T-helper 22 cell (primary cell): ENCODE results near the gene NTN4.
"Not testable (repeated sequence)": the region's sequence is repeated elsewhere in the genome, so short reads cannot be mapped to it uniquely, and the experiment has no call there.

Source experiments
- DNase-seq: peaks from one replicate; pipeline ENCODE4 v3.0.0-alpha.2; 2020; ENCODE audit warnings: low read depth

Gene NTN4

DNA sequence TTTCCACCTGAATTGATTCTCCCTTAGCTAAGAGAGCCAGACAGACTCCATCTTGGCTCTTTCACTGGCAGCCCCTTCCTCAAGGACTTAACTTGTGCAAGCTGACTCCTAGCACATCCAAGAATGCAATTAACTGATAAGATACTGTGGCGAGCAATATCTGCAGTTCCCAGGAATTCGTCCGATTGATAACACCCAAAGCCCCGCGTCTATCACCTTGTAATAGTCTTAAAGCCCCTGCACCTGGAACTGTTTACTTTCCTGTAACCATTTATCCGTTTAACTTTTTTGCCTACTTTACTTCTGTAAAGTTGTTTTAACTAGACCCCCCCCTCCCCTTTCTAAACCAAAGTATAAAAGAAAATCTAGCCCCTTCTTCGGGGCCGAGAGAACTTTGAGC, 44.5 kb downstream of the NTN4 start:
- not testable (repeated sequence) for DNase-seq

DNA sequence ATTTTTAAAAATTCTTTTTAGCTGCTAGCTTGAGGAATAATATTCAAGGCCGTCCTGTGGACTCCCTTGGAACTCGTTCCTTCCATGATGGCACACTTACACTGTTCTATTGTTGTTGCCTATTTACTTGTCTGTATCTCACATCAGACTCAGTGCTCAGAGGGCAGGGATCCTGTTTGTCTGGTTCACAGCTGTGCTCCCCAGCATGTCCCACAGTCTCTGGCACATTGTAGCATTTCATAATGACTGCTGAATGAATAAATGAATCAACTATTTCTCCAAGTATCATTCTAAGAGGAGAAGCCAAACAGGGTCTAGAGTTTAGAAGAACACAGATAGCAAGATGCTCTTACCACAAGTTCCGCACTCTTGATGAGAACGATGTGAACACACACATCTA, 48.0 kb downstream of the NTN4 start:
- no peak for DNase-seq

DNA sequence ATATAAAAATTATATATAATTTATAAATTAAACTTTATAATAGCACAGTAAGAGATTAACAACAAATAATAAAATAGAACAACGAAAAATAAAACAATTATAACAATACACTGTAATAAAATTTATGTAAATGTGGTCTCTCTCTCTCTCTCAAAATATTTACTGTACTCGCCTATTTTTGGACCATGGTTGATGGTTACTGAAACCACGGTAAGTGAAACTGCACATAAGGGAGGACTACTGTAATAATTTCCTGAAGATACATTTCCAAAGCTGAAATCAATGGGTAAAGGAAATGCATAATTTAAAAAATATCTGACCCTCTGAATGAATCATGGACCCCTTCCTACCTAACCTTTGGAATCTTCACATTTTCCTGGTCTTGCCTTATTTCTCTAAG, 48.9 kb downstream of the NTN4 start:
- DNase-seq, result no peak

DNA sequence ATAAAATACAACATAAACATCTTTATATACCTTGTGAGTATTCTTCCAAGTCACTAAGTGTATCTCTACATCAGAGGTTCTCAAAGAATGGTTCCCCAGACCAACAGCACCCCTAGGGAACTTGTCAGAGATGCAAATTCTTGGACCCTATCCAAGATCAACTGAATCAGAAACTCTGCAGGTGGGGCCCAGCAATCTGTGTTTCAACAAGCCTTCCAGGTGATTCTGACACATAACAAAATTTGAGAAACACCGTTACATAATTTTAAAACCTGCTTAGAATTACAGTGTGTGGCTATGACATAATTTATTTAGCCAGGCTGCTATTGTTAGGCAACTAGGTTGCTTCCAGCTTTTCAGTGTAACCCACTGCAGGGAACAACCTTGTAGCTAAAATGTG, 49.8 kb downstream of the NTN4 start:
- no peak for DNase-seq

DNA sequence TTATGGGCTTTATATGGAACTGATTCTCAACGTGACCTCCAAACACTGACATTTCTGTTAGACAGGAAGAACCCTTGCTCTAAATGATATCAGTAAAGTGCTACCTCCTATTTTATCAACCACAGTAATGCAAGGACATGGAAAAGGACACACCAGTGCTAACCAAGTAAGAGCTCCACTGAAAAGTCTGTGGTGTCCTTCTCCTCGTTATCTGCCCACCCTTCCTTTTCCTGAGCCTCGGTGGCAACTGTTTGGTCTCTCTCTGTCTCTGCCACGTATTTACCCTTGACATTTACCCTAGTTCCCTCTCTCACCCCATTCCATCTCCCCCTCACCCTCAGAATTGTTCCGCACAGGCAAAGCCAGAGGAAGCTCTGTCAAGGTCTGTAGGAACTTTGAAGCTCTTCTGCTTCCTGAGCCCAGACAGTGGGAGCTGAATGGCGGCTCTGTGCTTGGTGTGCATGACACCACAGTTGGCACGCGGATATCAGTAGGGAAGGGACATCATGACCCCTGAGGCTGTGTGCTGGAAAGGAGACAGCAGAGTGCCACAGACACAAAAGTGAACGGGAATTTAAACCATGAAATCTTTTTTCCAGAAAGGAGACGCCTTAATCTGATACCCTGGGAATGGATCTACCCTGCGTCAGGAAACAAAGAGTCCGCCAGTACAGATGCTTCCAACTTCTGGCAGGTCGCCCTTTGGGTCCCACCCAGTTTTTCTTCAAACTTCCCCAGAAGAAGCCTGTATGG, 50.8 kb downstream of the NTN4 start:
- DNase-seq, result no peak

DNA sequence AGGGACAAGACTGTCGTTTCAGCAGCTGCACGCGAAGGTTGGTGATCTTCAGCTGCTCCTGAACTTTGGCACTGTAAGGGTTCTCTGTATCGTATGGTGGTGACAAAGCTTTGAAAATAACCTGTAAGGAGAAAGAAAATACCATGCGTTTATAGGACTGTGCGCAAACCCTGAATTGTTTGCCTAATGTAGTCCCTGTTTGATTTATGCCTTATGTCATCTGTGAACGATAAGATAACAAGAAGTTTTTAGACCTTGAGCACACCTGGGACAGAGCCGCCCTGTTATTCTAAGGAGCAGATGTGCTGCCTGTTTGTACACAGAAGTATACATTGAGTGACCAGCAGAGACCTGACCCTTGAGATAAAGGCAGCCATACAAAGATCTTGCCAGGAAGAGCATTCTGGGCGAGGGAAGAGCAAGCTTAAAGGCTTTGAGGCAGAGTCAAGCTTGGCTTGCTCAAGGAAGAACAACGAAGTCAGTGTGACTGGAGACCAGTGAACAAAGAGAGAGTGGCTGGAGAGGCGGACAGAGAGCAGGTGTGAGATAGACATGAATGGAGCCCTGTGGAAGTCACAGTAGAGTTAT, 52.4 kb downstream of the NTN4 start:
- no peak for DNase-seq

DNA sequence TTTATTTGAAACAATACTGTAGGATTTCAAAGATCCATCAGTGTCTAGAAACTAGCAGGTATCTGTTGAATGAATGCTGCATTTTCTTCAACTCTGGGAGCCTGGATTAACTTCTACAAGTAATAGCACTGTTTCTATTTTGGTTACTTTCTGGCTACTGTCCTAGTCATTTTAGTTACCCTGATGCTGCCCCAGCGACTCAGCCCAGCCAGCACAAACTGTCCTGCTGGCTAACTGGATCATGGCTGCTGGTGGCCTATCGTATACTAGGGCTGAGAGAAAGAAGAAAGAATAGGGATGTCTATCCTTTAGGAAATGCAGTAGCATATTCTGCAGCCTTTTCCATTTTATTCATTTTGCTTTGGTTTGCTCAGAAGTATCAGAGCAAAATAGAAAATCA, 53.9 kb downstream of the NTN4 start:
- DNase-seq, result no peak

DNA sequence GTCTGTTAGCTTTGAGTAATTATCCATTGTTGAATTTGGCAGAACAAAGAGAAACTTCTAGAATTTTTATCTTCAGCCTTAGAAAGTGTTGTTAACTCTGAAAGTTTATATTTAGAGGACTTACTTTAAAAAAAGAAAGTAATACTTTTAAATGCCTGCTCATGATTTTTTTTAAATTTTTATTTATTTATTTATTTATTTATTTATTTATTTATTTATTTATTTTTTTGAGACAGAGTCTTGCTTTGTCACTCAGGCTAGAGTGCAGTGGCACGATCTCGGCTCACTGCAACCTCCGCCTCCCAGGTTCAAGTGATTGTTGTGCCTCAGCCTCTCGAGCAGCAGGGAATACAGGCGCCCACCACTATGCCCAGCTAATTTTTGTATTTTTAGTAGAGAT, 54.8 kb downstream of the NTN4 start:
- DNase-seq, result not testable (repeated sequence)

DNA sequence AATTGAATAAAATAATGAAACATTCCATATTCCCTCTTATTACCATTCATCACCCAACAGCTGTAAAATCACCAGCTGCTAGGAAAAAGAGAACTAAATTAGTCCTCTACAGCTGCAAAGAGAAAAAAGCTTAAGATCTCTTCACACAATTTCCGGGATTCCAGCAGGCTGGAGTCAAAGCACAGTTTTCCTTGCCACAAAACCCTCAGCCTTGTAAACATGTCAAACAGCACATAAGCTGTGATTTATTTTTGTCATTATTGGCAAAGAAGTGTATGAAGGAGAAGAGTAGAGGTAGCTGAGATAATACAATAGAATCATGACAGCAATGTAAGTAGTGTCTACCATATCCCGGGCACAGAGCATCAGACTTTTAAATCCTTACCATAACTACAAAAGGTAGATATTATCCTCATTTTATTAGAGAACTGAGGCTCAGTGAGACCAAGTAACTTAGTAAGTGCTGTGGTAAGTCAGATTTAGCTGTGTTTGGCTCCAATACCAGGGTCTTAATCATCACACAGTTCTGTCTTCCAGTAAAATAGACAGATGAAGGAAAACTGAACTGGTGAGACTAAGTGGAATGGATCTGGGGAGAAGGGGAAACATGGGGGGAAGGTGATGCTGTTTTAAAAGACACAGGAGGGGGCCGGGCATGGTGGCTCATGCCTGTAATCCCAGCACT, 57.3 kb downstream of the NTN4 start:
- no peak for DNase-seq

DNA sequence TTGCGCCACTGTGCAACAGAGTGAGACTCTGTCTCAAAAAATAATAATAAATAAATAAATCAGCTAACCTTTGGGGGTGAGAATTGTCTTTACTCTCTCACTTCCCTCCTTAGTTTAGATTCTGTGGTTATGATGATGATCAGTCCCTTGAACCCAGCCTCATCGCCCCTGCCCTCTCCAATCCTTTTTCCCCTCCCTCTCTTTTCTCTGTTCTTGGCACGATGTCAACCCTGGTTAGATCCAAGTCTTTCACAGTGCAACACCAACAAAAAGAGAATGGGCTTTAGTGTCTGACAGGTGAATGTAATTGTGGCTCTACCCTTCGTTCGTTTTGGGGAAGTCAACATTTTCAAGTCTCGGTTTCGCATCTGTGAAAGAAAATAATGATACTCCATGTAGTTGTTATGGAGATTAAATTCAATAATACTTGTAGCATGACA, 59.0 kb downstream of the NTN4 start:
- DNase-seq, result no peak

DNA sequence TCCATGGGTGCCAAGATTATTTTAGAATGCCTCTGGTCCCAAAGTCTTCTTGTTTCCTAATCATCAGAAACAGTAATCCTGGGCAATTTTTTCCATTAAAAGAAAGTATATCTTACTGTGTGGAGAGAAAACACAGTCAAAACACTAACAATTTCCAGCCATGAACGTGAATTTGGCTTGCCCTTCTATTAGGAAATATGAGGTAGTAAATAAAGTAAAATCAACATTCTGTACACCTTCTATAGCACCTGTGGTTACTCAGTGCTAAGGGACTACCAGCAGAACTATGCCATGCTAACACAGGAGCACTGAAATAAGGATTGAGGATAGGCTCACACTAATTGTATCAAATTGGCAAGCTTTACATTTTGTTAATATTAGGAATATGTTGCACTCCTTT, 60.1 kb downstream of the NTN4 start:
- DNase-seq, result no peak

DNA sequence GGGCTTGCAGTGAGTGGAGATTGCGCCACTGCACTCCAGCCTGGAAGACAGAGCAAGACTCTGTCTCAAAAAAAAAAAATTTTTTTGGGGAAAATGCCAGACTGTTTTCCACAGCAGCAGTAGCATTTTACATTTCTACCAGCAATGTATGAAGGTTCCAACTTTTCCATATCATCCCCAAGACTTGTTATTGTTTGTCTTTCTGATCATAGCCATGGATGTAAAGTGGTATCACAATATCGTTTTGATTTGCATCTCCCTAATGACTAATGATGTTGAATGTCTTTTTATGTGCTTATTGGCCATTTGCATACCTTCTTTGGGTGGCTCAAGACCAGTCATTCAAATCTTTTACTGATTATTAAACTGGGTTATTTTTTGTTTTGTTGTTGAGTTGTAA, 63.7 kb downstream of the NTN4 start:
- no peak for DNase-seq

DNA sequence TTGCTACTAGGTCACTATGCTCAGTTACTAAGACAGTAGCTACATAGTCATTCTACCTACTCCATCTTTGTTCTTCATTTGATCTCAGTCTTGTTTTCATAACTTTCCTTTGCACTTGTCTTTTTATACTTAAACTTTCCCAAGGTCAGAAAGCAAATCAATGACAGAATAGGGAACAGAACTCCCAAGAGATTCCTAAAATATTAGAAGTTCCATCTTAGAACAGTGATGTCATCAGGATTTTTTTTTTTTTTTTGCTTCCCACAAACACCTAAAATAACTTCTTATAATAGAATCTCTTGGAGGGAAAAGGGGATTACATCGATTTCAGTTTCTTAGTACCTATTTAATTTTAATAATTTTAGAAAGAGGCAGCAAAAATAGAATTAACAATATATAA, 65.8 kb downstream of the NTN4 start:
- DNase-seq, result no peak

DNA sequence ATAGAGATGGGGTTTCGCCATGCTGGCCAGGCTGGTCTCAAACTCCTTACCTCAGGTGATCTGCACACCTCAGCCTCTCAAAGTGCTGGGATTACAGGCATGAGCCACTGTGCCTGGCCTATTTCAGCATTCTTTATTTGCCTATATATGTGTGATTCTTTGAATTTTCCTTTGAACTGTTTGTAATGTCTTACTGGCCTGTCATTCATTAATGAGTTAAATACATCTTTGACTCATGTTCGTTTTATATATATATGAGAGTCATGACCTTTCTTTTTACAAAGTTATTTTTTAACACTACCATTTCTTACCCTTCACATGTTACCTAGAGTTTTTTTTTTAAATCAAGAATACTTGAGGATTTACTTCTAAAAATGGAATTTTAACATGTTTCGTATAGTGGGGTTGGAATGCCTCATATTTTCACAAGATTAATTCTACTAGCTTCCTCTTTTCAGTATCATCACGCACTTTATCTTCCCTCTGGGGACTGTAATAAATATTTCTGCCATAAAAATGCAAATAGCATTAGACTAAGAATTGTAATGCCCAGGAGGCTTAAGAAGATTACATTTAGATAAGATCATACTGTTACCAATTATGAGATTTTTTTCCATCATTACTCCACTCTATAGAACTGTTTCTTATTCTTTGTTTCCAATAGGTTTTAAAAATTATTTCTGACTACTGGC, 66.7 kb downstream of the NTN4 start:
- DNase-seq, result no peak

DNA sequence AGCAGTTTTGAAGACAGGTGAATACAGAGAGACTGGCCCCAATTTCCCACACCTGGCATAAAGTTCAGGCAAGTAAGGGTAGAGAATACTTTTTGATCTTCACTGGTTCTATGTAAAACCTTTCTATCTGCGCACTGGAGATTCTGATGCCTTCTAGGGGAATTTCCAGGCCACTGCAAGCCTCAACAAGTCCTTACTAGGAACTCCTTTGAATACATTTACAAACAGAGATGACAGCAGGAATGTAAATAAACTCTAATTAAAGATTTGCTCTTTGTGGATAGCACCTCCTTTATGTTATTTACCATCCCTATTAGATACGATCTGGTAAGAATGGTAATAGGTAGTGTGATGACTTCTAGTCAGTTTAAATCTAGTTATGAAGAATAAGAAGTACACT, 69.2 kb downstream of the NTN4 start:
- DNase-seq, result no peak

DNA sequence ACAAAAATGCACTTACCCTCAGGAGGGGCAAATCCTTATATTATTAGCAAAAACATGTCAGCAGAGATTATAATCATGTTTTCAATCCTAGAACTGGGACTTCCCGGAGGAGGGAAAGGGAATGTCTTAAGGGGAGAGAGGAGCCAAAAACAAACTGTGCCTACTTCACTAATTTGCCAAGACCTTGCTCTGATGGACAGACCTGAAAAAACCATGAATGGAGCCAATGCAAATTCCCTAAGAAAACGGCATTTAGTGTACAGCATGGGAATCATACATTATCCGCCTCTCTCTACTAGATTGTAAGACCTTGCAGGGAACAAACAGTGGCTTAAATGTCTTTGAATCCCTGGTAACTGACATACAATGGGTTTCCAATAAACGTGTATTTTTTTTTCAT, 70.4 kb downstream of the NTN4 start:
- DNase-seq, result no peak

DNA sequence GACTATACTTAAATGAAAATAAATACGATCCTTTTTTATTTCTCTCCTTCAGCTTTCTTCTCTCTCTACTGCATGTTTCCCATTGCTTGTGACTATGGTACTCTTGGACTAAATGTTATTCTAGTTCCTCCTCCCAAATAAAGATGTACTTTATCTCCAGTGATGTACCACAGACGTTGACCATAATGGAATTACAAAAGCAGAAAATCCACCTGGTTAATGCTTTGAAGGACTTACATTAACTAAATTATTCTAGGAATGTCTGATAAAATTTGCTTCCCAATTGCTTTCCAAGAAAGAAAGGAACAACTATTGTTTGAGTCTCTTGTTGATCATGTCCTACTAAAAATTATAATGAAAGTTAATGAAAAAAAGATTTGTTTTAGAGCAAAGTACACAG, 71.8 kb downstream of the NTN4 start:
- no peak for DNase-seq

DNA sequence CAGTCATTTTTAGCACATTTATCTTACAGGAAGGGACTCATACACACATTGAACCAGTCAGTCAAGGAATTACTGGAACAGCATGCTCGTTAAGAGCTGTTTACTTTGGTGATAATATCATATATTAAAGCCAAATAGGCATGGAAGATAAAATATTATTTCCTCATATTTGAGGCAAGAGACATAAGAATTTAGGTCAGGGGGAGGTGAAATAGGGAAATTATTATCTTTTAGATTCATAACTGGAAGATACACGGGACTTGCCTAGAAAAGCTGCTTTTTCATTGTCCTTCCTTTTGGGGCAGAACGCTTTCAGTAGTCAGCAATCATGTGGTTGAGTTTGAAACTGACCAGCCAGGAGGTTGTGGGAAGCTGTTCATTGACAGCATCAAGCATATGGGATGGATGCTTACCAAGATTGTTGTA, 72.5 kb downstream of the NTN4 start:
- no peak for DNase-seq

DNA sequence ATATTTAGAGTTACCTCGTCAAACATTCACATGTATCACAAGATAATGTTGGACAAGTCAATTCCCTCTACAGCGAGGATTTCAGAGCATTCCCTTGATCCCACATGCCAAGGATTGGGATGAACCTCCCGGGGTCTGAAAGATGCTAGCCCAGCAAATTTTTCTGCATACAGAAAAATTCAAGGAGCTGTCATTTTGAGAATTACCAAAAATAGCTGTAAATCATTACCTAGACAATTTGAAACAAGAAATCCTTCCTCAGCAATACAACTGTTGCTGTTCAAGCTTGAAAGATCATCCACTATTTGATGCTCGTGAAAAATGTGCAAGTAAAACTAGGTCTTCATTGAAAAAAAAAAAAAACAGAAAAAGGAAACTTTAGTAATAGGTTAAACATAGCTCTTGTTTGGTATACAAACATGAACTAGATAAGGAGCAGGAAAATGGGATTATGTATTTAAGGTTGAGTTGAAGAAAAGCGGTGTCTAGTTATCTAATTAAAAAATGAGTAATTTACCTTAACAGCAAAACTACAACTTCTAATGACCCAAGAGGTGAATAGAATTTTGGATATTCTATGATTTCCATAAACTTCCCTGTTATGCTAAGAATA, 73.1 kb downstream of the NTN4 start:
- DNase-seq, result no peak

DNA sequence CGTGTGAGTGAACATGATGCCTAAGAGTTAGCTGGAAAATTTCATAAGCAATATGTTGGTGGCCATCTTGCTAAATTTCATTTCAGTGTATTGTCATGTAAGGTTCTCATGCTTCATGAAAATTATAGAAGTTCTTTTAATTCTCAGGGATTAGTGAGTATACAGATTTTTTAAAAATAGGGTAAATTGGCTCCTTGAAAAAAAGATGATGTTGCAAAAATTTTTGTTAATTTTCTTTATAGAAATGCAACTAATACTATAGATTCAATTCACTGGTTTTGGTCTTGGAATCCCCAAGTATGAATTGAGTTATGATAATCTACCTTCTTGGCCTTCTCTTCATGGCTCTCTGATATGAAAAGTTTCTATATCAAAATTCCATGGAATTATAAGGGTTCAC, 75.4 kb downstream of the NTN4 start:
- no peak for DNase-seq

DNA sequence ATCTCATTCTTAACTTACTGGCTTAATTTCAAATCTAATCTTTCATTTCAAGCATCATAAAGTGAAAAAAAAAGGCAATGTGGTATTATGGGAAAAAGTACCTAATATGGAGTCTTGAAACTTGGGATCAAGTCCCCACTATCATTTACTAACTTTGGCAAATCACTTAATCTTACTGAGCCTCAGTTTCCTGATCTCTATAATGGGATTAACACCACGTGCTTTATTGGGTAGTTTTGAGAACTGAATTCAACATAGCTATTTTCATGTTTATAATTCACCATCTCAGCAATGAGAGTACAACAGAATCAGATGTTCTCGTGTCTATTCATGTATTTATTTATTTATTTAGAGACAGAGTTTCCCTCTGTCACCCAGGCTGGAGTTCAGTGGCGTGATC, 78.3 kb downstream of the NTN4 start:
- DNase-seq, result no peak

DNA sequence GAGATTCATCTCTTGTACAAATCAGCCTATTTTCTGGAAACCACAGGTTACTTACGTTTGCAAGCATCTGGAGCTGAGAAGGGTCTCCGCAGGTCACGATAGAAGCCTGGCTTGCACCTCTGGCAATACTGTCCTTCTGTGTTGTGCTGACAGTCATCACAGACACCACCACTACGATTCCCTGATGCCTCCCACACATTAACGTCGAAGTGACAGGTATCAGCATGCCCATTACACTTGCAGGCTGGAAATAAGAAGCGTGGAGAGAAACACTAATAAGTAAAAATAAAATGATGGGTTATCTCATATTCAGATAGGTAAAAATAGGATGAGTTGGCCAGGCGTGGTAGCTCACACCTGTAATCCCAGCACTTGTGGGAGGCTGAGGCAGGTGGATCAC, 80.2 kb downstream of the NTN4 start:
- DNase-seq, result no peak

DNA sequence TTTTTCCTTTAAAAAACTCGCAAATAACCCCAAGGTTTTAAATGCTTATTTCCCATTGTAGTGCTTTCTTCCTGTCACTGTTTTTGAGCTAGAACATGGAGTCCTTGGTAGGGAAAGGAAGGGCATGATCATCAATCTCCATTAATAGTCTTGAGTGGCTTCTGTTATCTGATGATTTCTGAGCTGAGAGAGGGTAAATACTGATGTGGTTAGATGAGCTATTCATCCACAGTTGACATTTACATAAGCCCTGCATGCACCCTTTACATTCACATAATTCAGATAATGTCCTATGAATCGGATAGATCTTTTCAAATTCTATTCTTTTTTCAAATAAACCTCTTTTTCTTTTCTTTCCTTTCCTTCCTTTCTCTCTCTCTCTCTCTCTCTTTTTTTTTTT, 81.4 kb downstream of the NTN4 start:
- DNase-seq, result no peak
